Measurements from ENCODE around the gene SLC4A2.
A peak's percentile ranks its signal among the peaks of the same experiment; 100 is the strongest.

Gene SLC4A2

GRCh38 chr7:151045967-151046366, 13.4 kb upstream of the SLC4A2 start:
- DNase-seq (ENCODE audit: low read depth, low spot score) = no peak

- DNase-seq (ENCODE audit: low read depth, low spot score) = no peak
Observed at GRCh38 chr7:151046603-151047573, 12.5 kb upstream of the SLC4A2 start.

GRCh38 chr7:151047976-151048815, 11.2 kb upstream of the SLC4A2 start, which contains the start of gene ASIC3:
Gene ASIC3, plus strand, starts transcription at chr7:151048531. Its CDS starts 355 bp downstream, at chr7:151048886.
- DNase-seq (ENCODE audit: low read depth, low spot score) = no peak

- DNase-seq (ENCODE audit: low read depth, low spot score) = no peak
Observed at GRCh38 chr7:151048911-151049463, 10.4 kb upstream of the SLC4A2 start.

GRCh38 chr7:151051108-151051507, 8.3 kb upstream of the SLC4A2 start:
- DNase-seq (ENCODE audit: low read depth, low spot score) = peak; percentile 63

GRCh38 chr7:151053096-151053495, 6.3 kb upstream of the SLC4A2 start:
- no peak for DNase-seq (ENCODE audit: low read depth, low spot score)

GRCh38 chr7:151053751-151054150, 5.6 kb upstream of the SLC4A2 start:
- DNase-seq (ENCODE audit: low read depth, low spot score) = no peak

GRCh38 chr7:151056283-151056665, 3.1 kb upstream of the SLC4A2 start:
- no peak for DNase-seq (ENCODE audit: low read depth, low spot score)

GRCh38 chr7:151056666-151057505, 2.5 kb upstream of the SLC4A2 start:
- DNase-seq (ENCODE audit: low read depth, low spot score) = no peak

- no peak for DNase-seq (ENCODE audit: low read depth, low spot score)
Observed at GRCh38 chr7:151057506-151057988, 1.8 kb upstream of the SLC4A2 start, which contains the start of gene CDK5. Gene CDK5, minus strand, starts transcription at chr7:151057897. Its CDS starts 49 bp downstream, at chr7:151057848.

GRCh38 chr7:151057989-151058780, 1.2 kb upstream of the SLC4A2 start:
- peak; percentile 99 for DNase-seq (ENCODE audit: low read depth, low spot score)

- DNase-seq (ENCODE audit: low read depth, low spot score) = no peak
Observed at GRCh38 chr7:151058781-151059366, 515 bp upstream of the SLC4A2 start.

- DNase-seq (ENCODE audit: low read depth, low spot score) = no peak
Observed at GRCh38 chr7:151060113-151060415, 675 bp downstream of the SLC4A2 start.

- no peak for DNase-seq (ENCODE audit: low read depth, low spot score)
Observed at GRCh38 chr7:151060416-151061212, 1.2 kb downstream of the SLC4A2 start.

GRCh38 chr7:151061213-151062110, 2.1 kb downstream of the SLC4A2 start:
- DNase-seq (ENCODE audit: low read depth, low spot score) = no peak

- DNase-seq (ENCODE audit: low read depth, low spot score) = no peak
Observed at GRCh38 chr7:151062111-151062398, 2.7 kb downstream of the SLC4A2 start.

GRCh38 chr7:151062399-151063211, 3.2 kb downstream of the SLC4A2 start:
- no peak for DNase-seq (ENCODE audit: low read depth, low spot score)
